Stimulated activated naive CD8-positive, alpha-beta T cell treated with anti-CD3 and anti-CD28 coated beads, Interleukin-15, Interleukin-2, amounts not matched to agents 100 ng/mL and 50 ng/mL, for 24 hours (primary cell): ENCODE data around the gene RNF8.
A peak's percentile ranks its signal among the peaks of the same experiment; 100 is the strongest.
"Not testable (repeated sequence)": the region's sequence is repeated elsewhere in the genome, so short reads cannot be mapped to it uniquely, and the experiment has no call there.

Experiments used
- H3K27ac Mint-ChIP-seq: one replicate; pipeline ENCODE4 v1.8.0; 2021; ENCODE audit warnings: mild to moderate bottlenecking, mixed read lengths
- H3K27me3 Mint-ChIP-seq: one replicate; pipeline ENCODE4 v1.8.0; 2021; ENCODE audit warnings: mixed read lengths
- H3K36me3 Mint-ChIP-seq: one replicate; pipeline ENCODE4 v1.8.0; 2021; ENCODE audit warnings: low read depth, mixed read lengths
- H3K4me1 Mint-ChIP-seq: one replicate; pipeline ENCODE4 v1.8.0; 2021; ENCODE audit warnings: low read depth, mixed read lengths
- H3K4me3 Mint-ChIP-seq: one replicate; pipeline ENCODE4 v1.8.0; 2021; ENCODE audit warnings: mild to moderate bottlenecking, mixed read lengths
- H3K9me3 Mint-ChIP-seq: one replicate; pipeline ENCODE4 v1.8.0; 2021; ENCODE audit warnings: mixed read lengths

Gene RNF8

DNA sequence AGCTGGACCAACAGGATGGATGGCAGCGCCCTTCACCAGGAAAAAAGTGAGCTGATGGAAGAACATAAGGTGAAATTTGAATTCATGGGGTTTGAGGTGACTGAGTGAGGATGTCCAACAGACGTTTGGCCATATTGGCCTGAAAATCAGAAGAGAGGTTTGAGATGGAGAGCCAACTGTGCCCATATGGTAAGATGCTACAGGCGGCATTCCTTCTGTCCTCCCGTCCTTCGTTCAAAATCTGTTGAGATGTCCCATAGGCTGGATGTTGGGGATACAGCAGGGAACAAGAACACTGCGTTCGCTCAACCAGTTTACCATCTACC lies 78.8 kb downstream of the RNF8 start:
- peaks cover 16% of the 10 kb centered on the region for H3K36me3 Mint-ChIP-seq
- H3K9me3 Mint-ChIP-seq: no peaks in the 10 kb centered on the region
- H3K4me3 Mint-ChIP-seq: peak overlapping the region; percentile 96
- peak overlapping the region; percentile 93 for H3K27ac Mint-ChIP-seq
- H3K27me3 Mint-ChIP-seq: peaks cover 6% of the 10 kb centered on the region
- peaks cover 38% of the 10 kb centered on the region for H3K4me1 Mint-ChIP-seq

DNA sequence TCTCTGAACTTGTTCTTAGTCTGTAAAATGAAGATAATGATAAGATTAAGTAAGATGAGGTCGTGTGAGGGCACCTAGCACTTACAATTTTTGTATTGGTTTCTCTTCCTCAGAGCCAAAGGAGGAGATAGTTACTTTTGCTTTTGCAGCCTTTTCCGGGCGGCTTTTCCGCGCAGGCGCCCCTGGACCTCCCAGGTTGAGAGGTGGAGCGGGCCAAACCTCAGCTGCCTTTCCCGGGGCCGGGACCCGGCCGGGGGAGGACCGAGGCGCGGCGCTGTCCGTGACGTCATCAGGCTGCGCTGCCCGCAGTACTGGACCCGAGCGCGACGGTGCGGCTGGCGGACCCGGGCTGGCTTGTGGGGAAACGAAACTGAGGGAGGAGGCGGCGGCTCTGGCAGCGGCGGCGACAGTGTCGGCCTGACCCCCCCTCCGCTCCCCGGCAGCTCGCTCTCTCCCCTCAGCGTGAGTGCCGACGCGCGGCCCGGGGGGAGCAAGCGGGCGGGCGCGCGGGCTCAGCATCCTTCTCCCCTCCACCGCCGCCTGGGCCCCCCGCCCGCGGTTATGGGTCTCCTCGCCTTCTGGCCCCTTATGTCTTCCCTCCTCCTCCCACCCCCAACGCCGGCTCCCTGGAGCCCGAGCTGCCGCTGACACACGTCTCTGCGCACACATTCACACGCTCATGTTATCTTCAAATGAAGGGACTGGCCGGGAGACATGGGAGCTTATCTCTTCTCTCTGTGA lies 79.3 kb downstream of the RNF8 start, which contains the start of gene CMTR1:
TSS of gene CMTR1 (plus strand) at position 306 of the 741 bp plus-strand sequence. CDS start 2,409 bp downstream, outside the sequence.
- Mint-ChIP-seq H3K27ac (peak within 1 kb of the TSS; percentile 97), H3K27me3 (peaks cover 6% of the 10 kb centered on the region), H3K4me3 (peak within 1 kb of the TSS; percentile 96), H3K4me1 (peaks cover 43% of the 10 kb centered on the region), H3K9me3 (no peaks in the 10 kb centered on the region), H3K36me3 (peaks cover 21% of the 10 kb centered on the region)

DNA sequence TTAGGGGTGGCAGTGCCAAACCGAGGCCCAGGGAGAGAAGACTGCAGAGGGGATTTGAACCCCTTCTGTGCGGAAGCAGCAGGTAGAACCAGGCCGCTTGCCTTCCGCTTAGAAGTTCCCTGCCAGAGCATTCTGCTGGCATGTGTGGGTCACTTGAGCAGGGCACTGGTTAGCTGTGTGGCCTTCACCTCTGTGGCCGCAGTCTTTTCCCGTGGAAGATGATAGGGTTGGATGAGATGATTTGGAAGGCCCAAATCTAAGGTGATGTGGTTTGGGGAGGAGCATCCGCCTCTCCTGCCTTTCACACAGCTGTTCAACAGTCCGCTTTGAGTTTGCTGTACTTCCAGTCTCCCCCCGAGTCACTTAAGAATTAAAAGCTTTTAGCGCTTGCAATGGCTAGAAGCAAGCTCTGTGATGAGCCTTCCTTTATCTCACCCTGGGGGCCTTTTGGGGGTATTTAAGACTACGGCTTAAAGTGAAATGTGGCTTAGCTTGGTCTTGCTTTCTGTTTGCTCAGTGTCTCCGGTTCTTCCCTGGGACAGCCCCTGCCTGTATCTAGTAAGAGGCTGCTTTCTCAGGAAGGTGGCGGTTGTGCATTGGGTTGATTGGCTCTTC lies 80.0 kb downstream of the RNF8 start:
- Mint-ChIP-seq H3K4me1 (peaks cover 43% of the 10 kb centered on the region), H3K9me3 (no peaks in the 10 kb centered on the region), H3K36me3 (peaks cover 23% of the 10 kb centered on the region), H3K27me3 (peaks cover 4% of the 10 kb centered on the region), H3K4me3 (peak overlapping the region; percentile 96), H3K27ac (peak overlapping the region; percentile 97)

DNA sequence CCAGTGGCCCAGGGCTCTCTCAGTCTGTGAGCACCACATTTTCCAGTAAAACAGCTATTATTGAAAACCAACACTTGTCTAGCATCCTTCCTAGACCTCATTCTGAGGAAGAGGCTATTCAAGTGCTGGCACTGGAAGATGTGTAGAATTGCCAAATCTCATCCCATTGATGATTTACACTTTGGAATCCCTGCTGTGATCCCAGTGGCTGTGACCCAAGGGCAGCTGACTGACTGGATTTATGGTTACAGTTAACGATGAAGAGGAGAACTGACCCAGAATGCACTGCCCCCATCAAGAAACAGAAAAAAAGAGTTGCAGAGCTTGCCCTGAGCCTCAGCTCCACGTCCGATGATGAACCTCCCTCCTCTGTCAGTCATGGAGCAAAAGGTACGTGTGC lies 81.6 kb downstream of the RNF8 start:
- Mint-ChIP-seq H3K4me1 (peaks cover 43% of the 10 kb centered on the region), H3K4me3 (peak overlapping the region; percentile 22), H3K36me3 (peaks cover 32% of the 10 kb centered on the region), H3K27me3 (no peaks in the 10 kb centered on the region), H3K27ac (peak overlapping the region; percentile 32), H3K9me3 (no peaks in the 10 kb centered on the region)

DNA sequence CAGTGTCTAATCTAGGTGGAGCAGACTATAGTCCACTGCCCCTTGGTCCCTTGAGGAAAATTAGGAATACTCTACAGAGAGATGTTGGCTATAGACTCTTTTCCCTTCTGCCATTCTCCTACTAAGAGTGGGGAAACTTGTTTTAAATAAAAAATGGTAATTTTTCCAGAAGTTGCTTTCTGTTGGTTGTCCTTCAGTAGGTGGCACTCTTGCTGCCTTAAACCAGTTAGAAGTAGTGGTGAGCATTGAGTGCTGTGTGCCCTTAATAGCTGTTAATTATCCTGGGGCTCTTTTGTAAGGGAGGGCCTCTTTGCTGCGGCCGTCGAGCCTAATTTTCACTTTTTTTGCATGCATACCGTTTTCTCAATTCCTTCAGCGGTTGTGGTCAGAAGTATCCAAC lies 82.0 kb downstream of the RNF8 start:
- Mint-ChIP-seq H3K4me1 (peaks cover 43% of the 10 kb centered on the region), H3K27ac (peak overlapping the region; percentile 32), H3K27me3 (no peaks in the 10 kb centered on the region), H3K36me3 (peaks cover 32% of the 10 kb centered on the region), H3K9me3 (no peaks in the 10 kb centered on the region), H3K4me3 (peak overlapping the region; percentile 22)

DNA sequence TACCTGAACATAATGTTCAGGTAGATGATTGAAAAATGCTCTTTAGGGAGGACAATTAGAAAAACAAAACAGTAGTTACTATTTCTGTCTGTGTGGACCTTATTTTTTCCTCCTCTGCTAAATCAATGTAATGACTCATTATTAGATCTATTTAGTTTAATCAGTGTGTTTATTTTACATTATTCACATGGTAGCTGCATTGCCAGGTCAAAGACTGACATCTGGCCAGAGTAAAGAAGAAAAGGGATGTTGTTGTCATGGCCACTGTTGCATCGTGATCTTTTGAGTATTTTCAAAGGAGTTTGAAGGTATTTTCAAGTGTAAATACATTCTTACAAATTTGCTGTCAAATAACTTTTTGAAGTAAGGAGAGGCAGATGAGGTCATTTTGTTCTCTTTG lies 85.1 kb downstream of the RNF8 start:
- Mint-ChIP-seq H3K36me3 (peaks cover 45% of the 10 kb centered on the region), H3K27ac (no peak overlapping the region)

DNA sequence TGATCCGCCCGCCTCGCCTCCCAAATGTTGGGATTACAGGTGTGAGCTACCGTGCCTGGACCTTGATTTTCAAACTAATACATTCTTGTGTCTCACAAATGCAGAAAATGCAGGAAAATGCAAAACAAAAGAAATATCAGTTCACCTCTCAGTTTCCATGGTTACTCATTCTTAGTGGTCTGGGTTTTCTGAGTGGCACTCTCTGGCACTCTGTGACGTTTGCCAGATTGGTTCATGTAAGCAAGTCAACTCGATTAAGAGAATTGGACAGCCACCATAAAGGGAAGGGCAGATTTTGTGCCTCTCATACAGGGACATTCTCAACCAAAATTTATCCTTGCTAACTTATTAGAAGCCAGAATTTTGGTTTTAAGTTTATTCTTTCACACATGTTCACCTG lies 87.9 kb downstream of the RNF8 start:
- no peaks in the 10 kb centered on the region for H3K27me3 Mint-ChIP-seq
- no peaks in the 10 kb centered on the region for H3K9me3 Mint-ChIP-seq
- H3K27ac Mint-ChIP-seq: no peak overlapping the region
- peaks cover 59% of the 10 kb centered on the region for H3K36me3 Mint-ChIP-seq
- peaks cover 24% of the 10 kb centered on the region for H3K4me1 Mint-ChIP-seq
- no peak overlapping the region for H3K4me3 Mint-ChIP-seq

More for the DNA sequence above, 85.1 kb downstream of the RNF8 start:
- Mint-ChIP-seq H3K9me3 (no peaks in the 10 kb centered on the region), H3K27me3 (no peaks in the 10 kb centered on the region), H3K4me3 (no peak overlapping the region), H3K4me1 (peaks cover 51% of the 10 kb centered on the region)

DNA sequence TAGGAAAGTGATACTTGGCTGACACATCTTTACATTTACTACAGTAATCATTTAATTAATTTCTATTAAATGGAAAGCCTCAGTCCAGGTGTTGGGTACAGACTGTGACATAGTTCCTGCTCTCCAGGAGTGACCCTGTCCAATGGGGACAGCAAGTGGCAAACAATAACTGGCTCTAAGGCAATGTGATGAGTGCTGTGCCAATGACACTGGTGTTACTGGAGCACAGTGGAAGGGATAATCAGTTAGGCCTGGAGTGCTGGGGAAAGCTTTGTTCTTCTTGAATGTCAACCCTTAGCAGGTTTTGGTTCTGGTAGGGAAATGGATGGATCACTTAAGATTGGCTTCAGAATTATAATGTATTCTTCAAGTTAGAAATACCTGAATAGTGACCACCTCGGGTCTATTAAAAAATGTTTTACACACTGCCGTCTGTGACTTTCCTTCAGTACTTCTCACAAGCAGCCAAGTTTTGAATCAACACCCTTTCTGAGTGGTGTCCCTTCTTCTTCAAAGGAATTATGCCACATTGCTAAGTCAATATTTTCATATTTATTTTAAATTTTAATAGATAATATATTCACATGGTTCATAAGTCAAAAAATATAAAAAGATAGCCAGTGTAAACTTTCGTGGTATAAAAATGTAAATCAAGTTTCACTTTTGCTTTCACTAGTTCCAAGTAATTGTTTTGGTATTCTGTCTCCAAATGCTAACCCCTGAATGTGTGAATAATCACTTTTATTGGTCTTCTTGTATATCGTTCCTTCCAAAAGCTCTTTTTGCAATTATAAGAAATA lies 88.8 kb downstream of the RNF8 start:
- H3K9me3 Mint-ChIP-seq: no peaks in the 10 kb centered on the region
- peak overlapping the region; percentile 74 for H3K4me3 Mint-ChIP-seq
- H3K4me1 Mint-ChIP-seq: peaks cover 21% of the 10 kb centered on the region
- peak overlapping the region; percentile 83 for H3K27ac Mint-ChIP-seq
- no peaks in the 10 kb centered on the region for H3K27me3 Mint-ChIP-seq
- peaks cover 62% of the 10 kb centered on the region for H3K36me3 Mint-ChIP-seq

DNA sequence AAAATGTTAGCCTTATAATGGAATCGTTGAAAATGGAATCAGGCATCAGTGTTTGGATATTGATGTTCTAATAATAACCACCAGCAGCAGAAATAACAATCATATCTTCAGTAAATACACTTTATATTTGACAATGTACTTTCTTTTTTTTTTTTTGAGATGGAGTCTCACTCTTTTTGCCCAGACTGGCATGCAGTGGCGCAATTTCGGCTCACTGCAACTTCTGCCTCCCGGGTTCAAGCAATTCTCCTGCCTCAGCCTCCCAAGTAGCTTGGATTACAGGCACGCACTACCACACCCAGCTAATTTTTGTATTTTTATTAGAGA lies 89.4 kb downstream of the RNF8 start:
- peaks cover 17% of the 10 kb centered on the region for H3K4me1 Mint-ChIP-seq
- H3K36me3 Mint-ChIP-seq: peaks cover 59% of the 10 kb centered on the region
- H3K27ac Mint-ChIP-seq: peak overlapping the region; percentile 37
- not testable (repeated sequence) for H3K9me3 Mint-ChIP-seq, H3K27me3 Mint-ChIP-seq
- H3K4me3 Mint-ChIP-seq: peak overlapping the region; percentile 58
